Loucy (cell line): ENCODE data around the gene DOCK9.

ENCODE experiments used
- H2AFZ ChIP-seq: fragments of 200-600 bp; sonication (generic); 2 replicates; pipeline ENCODE4 v1.6.0; 2016; ENCODE audit warnings: antibody characterized with exemption, mild to moderate bottlenecking, low read length, moderate library complexity
- H3F3A ChIP-seq: fragments of 200-600 bp; 2 replicates; pipeline ENCODE4 v1.6.0; 2016; ENCODE audit warnings: antibody characterized with exemption, low read depth, mild to moderate bottlenecking
- H3K27me3 ChIP-seq: fragments of 200-600 bp; sonication (generic); 2 replicates; pipeline ENCODE4 v1.6.1; 2014; ENCODE audit warnings: low read length, mild to moderate bottlenecking; ENCODE audit not compliant: insufficient read depth, poor library complexity, severe bottlenecking
- H3K36me3 ChIP-seq: fragments of 200-600 bp; sonication (generic); 2 replicates; pipeline ENCODE4 v1.6.1; 2016; ENCODE audit warnings: low read length; ENCODE audit not compliant: insufficient read depth
- H3K4me1 ChIP-seq: fragments of 200-600 bp; sonication (generic); 2 replicates; pipeline ENCODE4 v1.5.1; 2014; ENCODE audit warnings: low read length, mild to moderate bottlenecking; ENCODE audit not compliant: insufficient read depth, poor library complexity, severe bottlenecking
- H3K4me2 ChIP-seq: fragments of 200-600 bp; sonication (generic); 2 replicates; pipeline ENCODE4 v1.6.0; 2014; ENCODE audit warnings: antibody characterized with exemption, low read length, low read depth, mild to moderate bottlenecking; ENCODE audit not compliant: poor library complexity, severe bottlenecking
- H3K4me3 ChIP-seq: fragments of 200-600 bp; sonication (generic); 2 replicates; pipeline ENCODE4 v1.5.1; 2014; ENCODE audit warnings: low read length, mild to moderate bottlenecking, mixed read lengths; ENCODE audit not compliant: poor library complexity, severe bottlenecking
- H3K79me2 ChIP-seq: fragments of 200-600 bp; sonication (generic); 2 replicates; pipeline ENCODE4 v1.6.1; 2014; ENCODE audit warnings: low read length; ENCODE audit not compliant: insufficient read depth
- H3K9ac ChIP-seq: fragments of 200-600 bp; sonication (generic); 2 replicates; pipeline ENCODE4 v1.6.0; 2014; ENCODE audit warnings: mild to moderate bottlenecking, low read depth, low read length, moderate library complexity; ENCODE audit not compliant: poor library complexity, severe bottlenecking
- H3K9me2 ChIP-seq: fragments of 200-600 bp; sonication (generic); replicated peaks from 2 replicates; pipeline ENCODE4 v1.6.1; 2016; ENCODE audit warnings: low read depth, low read length, mixed read lengths
- H3K9me3 ChIP-seq: fragments of 200-600 bp; sonication (generic); 2 replicates; pipeline ENCODE4 v1.6.1; 2014; ENCODE audit warnings: mild to moderate bottlenecking, antibody characterized with exemption, low read length, low read depth; ENCODE audit not compliant: insufficient read depth
- H4K20me1 ChIP-seq: fragments of 200-600 bp; sonication (generic); 2 replicates; pipeline ENCODE4 v1.6.0; 2014; ENCODE audit warnings: antibody characterized with exemption, low read length, mild to moderate bottlenecking; ENCODE audit not compliant: insufficient read depth, poor library complexity, severe bottlenecking
- EZH2phosphoT487 ChIP-seq: fragments of 200-600 bp; IDR thresholded peaks from 2 replicates; pipeline ENCODE4 v1.6.1; 2018; ENCODE audit warnings: antibody characterized with exemption, mild to moderate bottlenecking, moderate library complexity, borderline replicate concordance
- TF ChIP-seq, protein P1 (sequence below): fragments of 200-600 bp; sonication (generic); conservative IDR thresholded peaks from 2 replicates; pipeline ENCODE4 v1.5.1; 2014; ENCODE audit warnings: mild to moderate bottlenecking, antibody characterized with exemption, low read length

DOCK9 gene

DNA sequence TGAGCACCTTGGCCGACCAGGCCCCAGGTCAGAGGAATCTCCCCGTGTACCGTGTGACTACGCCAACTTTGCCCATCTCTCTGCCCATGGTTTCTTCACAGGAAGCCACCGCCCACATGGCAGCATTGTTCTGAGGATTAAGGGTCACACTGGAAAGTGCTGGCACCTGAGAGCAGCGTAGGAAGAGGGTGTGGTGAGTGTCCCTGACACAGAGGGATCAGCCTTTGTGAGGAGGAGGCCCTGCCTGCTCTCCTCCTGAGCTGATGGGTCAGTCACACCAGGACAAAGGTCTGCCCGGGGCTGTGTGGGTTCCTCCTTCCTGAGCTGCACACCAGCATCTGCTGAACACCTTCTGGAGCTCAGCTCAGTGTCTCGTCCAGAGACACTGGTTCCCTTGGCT lies 193.2 kb downstream of the DOCK9 start:
- Histone ChIP-seq H3K79me2 (no peaks in the 10 kb centered on the region), H2AFZ (no peak overlapping the region), H4K20me1 (no peaks in the 10 kb centered on the region), H3K27me3 (no peaks in the 10 kb centered on the region), H3K4me3 (no peak overlapping the region), H3K4me1 (no peaks in the 10 kb centered on the region), H3K9me3 (no peaks in the 10 kb centered on the region), H3K9ac (no peak overlapping the region), H3K9me2 (no peaks in the 10 kb centered on the region), H3F3A (no peaks in the 10 kb centered on the region), H3K4me2 (no peak overlapping the region), H3K36me3 (no peaks in the 10 kb centered on the region)
- TF ChIP-seq EZH2phosphoT487, result no peak
- TF ChIP-seq, protein P1, sequence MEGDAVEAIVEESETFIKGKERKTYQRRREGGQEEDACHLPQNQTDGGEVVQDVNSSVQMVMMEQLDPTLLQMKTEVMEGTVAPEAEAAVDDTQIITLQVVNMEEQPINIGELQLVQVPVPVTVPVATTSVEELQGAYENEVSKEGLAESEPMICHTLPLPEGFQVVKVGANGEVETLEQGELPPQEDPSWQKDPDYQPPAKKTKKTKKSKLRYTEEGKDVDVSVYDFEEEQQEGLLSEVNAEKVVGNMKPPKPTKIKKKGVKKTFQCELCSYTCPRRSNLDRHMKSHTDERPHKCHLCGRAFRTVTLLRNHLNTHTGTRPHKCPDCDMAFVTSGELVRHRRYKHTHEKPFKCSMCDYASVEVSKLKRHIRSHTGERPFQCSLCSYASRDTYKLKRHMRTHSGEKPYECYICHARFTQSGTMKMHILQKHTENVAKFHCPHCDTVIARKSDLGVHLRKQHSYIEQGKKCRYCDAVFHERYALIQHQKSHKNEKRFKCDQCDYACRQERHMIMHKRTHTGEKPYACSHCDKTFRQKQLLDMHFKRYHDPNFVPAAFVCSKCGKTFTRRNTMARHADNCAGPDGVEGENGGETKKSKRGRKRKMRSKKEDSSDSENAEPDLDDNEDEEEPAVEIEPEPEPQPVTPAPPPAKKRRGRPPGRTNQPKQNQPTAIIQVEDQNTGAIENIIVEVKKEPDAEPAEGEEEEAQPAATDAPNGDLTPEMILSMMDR, result no peak

- H3K9me2 ChIP-seq, result no peaks in the 10 kb centered on the region
- TF ChIP-seq, protein P1, result no peak
- TF ChIP-seq EZH2phosphoT487, result no peak
- no peak overlapping the region for H2AFZ ChIP-seq
- H3K79me2 ChIP-seq, result no peaks in the 10 kb centered on the region
- no peaks in the 10 kb centered on the region for H4K20me1 ChIP-seq
- H3K9ac ChIP-seq, result no peak overlapping the region
- H3K36me3 ChIP-seq, result no peaks in the 10 kb centered on the region
- no peaks in the 10 kb centered on the region for H3K4me1 ChIP-seq
- H3F3A ChIP-seq, result no peaks in the 10 kb centered on the region
- H3K4me3 ChIP-seq, result no peak overlapping the region
- H3K27me3 ChIP-seq, result no peaks in the 10 kb centered on the region
- no peaks in the 10 kb centered on the region for H3K9me3 ChIP-seq
- no peak overlapping the region for H3K4me2 ChIP-seq
Measured at GRCh38 chr13:98783856-98784478, 193.9 kb downstream of the DOCK9 start.

GRCh38 chr13:98782654-98783053 lies 195.2 kb downstream of the DOCK9 start:
- H3K79me2 ChIP-seq, result no peaks in the 10 kb centered on the region

More at GRCh38 chr13:98782654-98783053, 195.2 kb downstream of the DOCK9 start:
- Histone ChIP-seq H3K27me3 (no peaks in the 10 kb centered on the region), H3F3A (no peaks in the 10 kb centered on the region), H3K9ac (no peak overlapping the region), H3K4me2 (no peak overlapping the region), H3K9me2 (no peaks in the 10 kb centered on the region), H2AFZ (no peak overlapping the region), H3K9me3 (no peaks in the 10 kb centered on the region), H3K4me3 (no peak overlapping the region), H3K4me1 (no peaks in the 10 kb centered on the region), H4K20me1 (no peaks in the 10 kb centered on the region), H3K36me3 (no peaks in the 10 kb centered on the region)
- TF ChIP-seq, protein P1, result no peak
- no peak for TF ChIP-seq EZH2phosphoT487
